Fibroblast of lung (primary cell): ENCODE data around the gene PCDH1.

Experiments
- CTCF ChIP-seq, 2 donors: IDR thresholded peaks in 1 of 2; conservative IDR thresholded peaks in 1 of 2; 1 replicate in 1 of 2; 2 replicates in 1 of 2; pipeline ENCODE4 v1.5.1; 2011 to 2012; ENCODE audit warnings: low read length in 2 of 2, control low read depth in 1 of 2, inconsistent platforms in 1 of 2, low read depth in 1 of 2, mild to moderate bottlenecking in 1 of 2
- EZH2 ChIP-seq: IDR thresholded peaks from 2 replicates; pipeline ENCODE4 v1.5.1; 2012; ENCODE audit warnings: low read length, control low read depth, mild to moderate bottlenecking; ENCODE audit errors: missing control alignments

- TF ChIP-seq CTCF (conservative IDR thresholded peaks at IDR 0.05 in 1 of 2, IDR thresholded peaks at IDR 0.05 in 1 of 2; ENCODE audit: low read depth in 1 of 2, low read length in 2 of 2) (no peak), EZH2 (no peak)
Measured at GRCh38 chr5:141824717-141825116, 53.5 kb downstream of the PCDH1 start.
